AG20443 (cell line): ENCODE data around the gene EP400.

Experiments
- DNase-seq: peaks from one replicate; pipeline ENCODE4 v3.0.0; 2012; ENCODE audit warnings: low spot score, mixed read lengths

The EP400 gene

DNA sequence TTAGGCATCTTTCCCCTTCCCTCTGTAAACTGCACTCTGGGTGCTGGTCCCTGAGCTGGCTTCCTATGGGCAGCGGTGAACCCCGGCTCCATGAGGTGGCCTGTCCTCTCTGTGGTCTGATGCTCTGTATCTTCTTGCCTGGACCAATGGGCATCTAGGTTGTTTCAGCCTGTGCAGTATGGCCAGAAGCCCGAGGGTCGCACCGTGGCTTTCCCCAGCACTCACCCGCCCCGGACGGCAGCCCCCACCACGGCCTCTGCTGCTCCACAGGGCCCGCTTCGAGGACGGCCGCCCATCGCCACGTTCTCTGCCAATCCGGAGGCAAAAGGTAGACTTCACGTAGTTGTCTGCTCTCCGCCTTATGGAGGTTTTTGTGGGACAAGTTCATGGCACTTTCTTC lies 70.1 kb downstream of the EP400 start:
- DNase-seq: no peak

DNA sequence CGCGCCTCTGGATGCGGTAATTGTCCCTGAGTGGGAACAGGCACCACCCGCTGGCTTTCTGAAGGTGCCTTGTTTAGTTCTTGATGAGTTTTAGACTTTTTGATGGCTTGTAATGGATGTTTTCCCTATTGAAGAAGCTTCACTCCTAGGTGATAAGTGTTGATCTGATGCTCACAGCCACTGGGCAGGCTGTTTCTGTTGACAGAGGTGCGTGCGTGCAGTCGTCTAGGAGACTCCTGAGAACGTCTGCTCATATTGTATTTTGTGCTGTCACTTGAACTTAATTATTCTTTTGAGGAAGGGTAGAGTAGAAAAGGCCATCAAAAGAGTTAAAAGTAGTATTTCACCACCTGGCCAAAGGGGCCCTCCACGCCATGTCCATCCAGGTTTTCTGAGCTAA lies 70.5 kb downstream of the EP400 start:
- no peak for DNase-seq

- no peak for DNase-seq
These were observed 71.5 kb downstream of the EP400 start for GRCh38 chr12:132021031-132021871.

DNA sequence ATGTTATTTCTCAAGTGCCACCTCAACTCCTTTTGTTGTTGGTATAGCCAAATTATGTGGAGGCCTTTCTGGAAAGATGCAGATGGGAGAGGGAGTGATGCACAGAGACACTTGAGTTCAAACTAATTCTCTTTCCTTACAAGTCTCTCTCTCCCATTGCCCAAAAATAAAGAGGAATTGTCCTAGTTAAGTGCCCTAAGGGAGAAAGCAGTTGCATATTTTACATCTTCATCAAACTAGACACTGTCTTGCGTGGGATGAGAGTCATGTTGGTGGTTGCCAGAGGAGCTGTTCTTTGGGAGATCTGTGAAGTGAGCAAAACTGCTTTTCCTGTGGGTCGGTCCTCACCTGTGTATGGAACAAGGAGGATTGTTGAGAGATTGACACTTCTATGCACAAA lies 72.2 kb downstream of the EP400 start:
- DNase-seq: no peak

GRCh38 chr12:132023658-132024057 lies 73.9 kb downstream of the EP400 start:
- no peak for DNase-seq

DNA sequence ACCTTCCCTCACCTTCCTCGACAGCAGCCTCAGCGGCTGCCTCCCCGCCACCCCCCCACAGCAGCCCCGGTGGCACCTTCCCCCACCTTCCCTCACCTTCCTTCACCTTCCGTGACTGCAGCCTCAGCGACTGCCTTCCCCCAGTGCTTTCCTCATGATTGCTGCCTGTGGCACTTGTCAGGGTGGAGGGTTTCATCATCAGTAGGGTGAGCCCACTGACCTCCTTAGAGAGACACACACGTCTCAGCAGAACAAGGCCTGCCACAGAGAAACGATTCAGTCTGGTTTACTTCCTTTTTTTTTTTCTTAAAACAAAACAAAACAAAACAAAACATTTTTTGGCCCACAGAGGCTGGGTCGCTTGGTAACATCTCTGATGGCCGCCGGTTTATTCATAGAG lies 75.0 kb downstream of the EP400 start:
- DNase-seq: no peak

DNA sequence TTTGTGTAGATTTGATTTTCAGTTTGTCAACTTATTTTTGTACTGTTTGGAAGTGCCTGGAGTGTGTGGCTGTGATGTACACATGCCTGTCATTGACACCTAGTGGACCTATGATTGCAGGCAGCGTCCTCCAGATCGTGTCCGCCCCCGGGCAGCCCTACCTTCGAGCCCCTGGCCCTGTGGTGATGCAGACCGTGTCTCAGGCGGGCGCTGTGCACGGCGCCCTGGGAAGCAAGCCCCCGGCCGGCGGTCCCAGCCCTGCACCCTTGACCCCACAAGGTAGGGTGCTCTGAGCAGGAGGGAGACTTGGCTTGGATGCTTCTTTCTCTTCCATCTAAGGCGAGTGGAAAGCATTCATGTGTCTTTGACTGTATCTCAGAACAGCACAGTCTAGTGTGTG lies 75.8 kb downstream of the EP400 start:
- no peak for DNase-seq

DNA sequence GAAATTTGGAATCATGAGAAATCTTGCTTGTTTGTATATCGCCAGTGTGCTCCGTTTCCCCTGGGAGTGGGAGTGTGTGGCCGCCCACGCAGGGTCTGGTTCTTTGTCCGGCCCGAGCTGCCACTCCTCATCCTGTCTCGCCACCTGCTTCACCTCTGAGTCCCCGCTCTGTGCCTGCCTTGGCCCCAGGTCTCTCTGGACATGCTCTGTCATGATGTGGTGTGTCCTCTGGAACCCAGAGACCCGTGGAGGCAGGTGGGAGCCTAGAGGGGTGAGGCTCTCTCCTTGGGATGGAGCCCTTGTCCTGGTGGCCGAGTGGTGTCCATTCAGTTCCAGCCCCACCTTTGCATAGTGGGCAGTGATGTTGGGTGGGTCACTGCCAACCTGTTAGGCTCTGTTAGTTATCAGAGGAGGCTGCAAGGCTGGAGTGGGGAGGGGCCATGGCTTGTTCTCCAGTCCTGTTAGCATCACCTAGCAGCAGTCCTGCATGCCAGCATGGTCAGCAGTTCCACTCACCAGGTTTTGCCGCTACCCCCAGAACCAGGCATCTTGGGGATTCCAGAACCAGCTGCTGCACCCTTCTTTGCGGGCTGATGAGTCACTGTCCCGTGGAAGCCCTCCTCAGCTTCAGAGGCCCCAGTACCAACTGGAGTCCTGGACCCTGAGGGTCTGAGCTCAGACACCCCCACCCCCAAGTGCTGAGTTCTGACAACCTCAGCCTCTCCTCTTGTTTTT lies 76.5 kb downstream of the EP400 start:
- DNase-seq: no peak

DNA sequence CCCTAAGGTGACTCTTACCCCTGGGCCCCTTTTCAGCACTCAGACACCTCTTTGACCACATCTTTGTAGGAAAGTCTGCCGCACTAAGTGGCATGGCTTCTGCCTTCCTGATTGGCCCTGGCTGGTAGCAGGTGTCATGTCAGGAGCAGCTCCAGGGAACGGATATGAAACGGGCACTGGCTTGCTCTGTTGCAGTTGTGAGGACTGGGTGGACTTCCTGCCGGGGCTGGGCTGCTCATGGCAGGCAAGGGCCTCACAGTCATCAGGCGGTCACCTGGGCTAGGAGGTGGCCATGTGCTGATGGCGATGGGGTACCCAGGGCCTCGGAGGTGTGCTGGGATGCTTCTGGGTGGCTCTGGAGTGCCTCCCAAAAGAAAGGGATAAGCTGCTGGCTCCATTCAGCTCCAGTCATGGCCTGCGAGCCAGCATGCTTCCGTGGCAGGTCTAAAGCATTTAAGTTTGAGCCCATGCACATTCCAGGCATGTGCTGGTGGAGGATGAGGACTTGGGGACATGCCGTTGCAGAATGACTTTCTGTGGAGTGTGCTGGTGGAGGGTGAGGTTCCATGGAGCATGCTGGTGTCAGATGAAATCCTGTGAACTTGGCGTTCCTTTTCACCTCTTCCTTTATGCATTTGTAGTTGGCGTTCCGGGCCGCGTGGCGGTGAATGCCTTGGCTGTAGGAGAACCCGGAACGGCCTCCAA lies 77.2 kb downstream of the EP400 start:
- no peak for DNase-seq

- no peak for DNase-seq
These were observed 77.9 kb downstream of the EP400 start for GRCh38 chr12:132027636-132028035.

GRCh38 chr12:132028111-132028510 lies 78.4 kb downstream of the EP400 start:
- DNase-seq: no peak

DNA sequence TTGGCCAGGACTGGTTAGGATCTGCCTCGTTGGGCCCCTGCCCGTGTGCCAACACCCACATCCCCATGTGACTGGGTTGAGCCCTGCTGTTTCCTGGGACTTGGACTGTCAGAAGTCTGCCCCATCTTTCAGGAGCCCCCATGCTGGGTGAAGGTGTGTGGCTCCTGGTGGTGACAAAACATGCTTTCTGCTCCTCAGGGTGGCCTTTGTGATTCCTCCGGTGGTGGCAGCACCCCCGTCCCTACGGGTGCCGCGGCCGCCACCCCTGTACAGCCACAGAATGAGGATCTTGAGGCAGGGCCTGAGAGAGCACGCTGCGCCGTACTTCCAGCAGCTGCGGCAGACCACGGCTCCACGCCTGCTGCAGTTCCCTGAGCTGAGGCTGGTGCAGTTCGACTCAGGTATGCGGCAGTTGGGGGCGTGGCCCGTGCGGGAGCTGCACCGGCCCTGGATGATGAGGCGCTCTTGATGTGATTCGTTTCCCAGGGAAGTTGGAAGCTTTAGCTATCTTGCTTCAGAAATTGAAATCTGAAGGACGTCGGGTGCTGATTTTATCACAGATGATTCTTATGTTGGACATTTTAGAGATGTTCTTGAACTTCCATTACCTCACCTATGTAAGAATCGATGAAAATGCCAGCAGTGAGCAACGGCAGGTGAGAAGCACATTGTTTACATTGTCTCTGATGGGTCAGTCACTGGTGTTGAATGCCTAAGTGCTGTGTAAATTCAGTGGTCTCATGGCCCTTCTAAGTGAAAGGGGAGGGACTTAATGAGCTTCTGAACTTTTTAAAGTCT lies 80.0 kb downstream of the EP400 start:
- DNase-seq: no peak

- DNase-seq: no peak
These were observed 80.8 kb downstream of the EP400 start for GRCh38 chr12:132030367-132031038.

GRCh38 chr12:132033627-132034026 lies 83.9 kb downstream of the EP400 start:
- no peak for DNase-seq

DNA sequence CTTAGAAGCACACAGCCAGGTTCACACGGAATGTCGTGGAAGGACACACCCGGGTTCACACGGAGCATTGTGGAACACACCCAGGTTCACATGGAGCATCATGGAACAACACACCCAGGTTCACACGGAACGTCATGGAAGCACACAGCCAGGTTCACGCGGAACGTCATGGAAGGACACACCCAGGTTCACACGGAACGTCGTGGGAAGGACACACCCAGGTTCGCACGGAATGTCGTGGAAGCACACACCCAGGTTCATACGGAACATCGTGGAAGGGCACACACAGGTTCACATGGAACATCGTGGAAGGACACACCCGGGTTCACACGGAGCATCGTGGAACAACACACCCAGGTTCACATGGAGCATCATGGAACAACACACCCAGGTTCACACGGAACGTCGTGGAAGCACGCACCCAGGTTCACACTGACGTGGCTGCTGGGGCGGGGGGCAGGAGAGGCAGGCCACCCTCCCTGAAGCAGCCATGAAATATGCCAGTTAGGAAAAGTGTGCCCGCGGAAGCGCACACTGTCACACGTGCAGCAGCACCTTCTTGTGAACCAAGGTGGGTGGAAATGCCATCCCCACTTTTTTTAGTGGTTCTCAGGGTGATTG lies 86.4 kb downstream of the EP400 start:
- DNase-seq: no peak

DNA sequence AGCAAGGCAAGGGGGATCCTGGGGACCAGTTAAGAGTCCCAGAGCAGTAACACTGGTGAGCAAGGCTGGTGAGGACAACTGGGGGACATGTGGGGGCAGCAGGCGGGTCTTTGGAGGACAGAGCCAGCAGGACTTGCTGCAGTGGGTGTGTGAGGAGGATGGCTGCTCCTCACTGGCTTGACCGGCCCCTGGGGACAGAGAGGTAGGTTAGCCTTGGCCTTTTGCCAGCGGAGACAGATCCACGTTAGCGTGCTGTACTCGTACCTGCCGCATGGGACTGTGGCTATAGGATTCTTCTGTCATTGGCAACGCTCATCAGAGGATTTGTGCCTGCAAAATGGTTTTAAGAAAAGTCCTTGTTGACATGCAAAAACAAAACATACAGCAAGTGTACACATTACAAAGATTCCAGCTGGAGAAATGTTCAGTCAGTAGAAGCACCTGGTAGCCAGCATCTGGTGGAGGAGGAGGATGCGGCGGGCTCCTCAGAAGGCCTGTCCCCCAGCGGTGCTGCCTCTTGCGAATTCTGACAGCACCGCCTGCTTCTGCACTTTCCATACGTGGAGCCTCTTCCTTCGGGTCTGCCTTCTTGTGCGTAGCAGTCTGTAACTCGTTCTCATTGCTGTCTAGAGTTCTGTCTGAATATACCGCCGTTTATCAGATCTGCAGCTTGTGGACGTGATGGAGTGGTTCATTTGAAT lies 91.3 kb downstream of the EP400 start:
- no peak for DNase-seq

- DNase-seq: no peak
These were observed 93.5 kb downstream of the EP400 start for GRCh38 chr12:132043216-132043615.

- DNase-seq: no peak
These were observed 94.2 kb downstream of the EP400 start for GRCh38 chr12:132043770-132044467.

GRCh38 chr12:132044661-132045412 lies 95.1 kb downstream of the EP400 start:
- no peak for DNase-seq
